Suprapubic skin (tissue), 4 donors: ENCODE measurements around the gene DUSP23. TPM values are rescaled to one million over a fixed set of nuclear protein-coding genes. Genes with fewer than 3 reads are reported as not detected.
A peak's percentile ranks its signal among the peaks of the same experiment; 100 is the strongest.

ENCODE experiments used
- DNase-seq, 2 donors: peaks; one replicate each; pipeline ENCODE4 v3.0.0-alpha.2; 2019; ENCODE audit warnings: low spot score in 2 of 2
- H3K27ac ChIP-seq: fragments of 200-600 bp; sonication (generic); one replicate; pipeline ENCODE4 v1.5.1; 2019
- H3K27me3 ChIP-seq: fragments of 200-600 bp; sonication (generic); one replicate; pipeline ENCODE4 v1.5.1; 2019
- H3K36me3 ChIP-seq: fragments of 200-600 bp; sonication (generic); one replicate; pipeline ENCODE4 v1.5.1; 2019
- H3K4me1 ChIP-seq: fragments of 200-600 bp; sonication (generic); one replicate; pipeline ENCODE4 v1.5.1; 2019
- H3K4me3 ChIP-seq: fragments of 200-600 bp; sonication (generic); one replicate; pipeline ENCODE4 v1.5.1; 2019; ENCODE audit warnings: mild to moderate bottlenecking
- H3K9me3 ChIP-seq: fragments of 200-600 bp; sonication (generic); one replicate; pipeline ENCODE4 v1.5.1; 2019
- CTCF ChIP-seq, 2 donors: fragments of 200-600 bp in 1 of 2; fragments of 450-650 bp in 1 of 2; sonication (generic) in 1 of 2; IDR thresholded peaks; one replicate each; pipeline ENCODE4 v1.5.1; 2016 to 2019; ENCODE audit warnings: antibody characterized with exemption in 2 of 2, mild to moderate bottlenecking in 1 of 2, moderate library complexity in 1 of 2
- EP300 ChIP-seq: sonication (generic); formaldehyde crosslinking; IDR thresholded peaks from one replicate; pipeline ENCODE4 v1.6.1; 2017; ENCODE audit warnings: antibody characterized with exemption
- POLR2A ChIP-seq, 2 donors: fragments of 450-650 bp; IDR thresholded peaks; one replicate each; pipeline ENCODE4 v1.6.1; 2017; ENCODE audit warnings: antibody characterized with exemption in 2 of 2, mild to moderate bottlenecking in 2 of 2, moderate library complexity in 2 of 2
- POLR2AphosphoS5 ChIP-seq, 3 donors: sonication (generic); formaldehyde crosslinking; IDR thresholded peaks; one replicate each; pipeline ENCODE4 v1.6.1; 2017; ENCODE audit warnings: antibody characterized with exemption in 3 of 3
- WGBS: methylation state at CpG from one replicate; pipeline ENCODE4 v1.1.5; 2018; 5-methylcytosine and 5-hydroxymethylcytosine counted together
- total RNA-seq, 4 donors: library from RNA; depleted of rRNA; stranded (reverse); fragments of >200 nt; gene quantifications; one replicate each; pipeline ENCODE4 v1.1.0, GENCODE V29; 2016

The DUSP23 gene
- total RNA-seq, 4 donors from 2014 or later: 39.6 to 89.6 (median 75.0) TPM

DNA sequence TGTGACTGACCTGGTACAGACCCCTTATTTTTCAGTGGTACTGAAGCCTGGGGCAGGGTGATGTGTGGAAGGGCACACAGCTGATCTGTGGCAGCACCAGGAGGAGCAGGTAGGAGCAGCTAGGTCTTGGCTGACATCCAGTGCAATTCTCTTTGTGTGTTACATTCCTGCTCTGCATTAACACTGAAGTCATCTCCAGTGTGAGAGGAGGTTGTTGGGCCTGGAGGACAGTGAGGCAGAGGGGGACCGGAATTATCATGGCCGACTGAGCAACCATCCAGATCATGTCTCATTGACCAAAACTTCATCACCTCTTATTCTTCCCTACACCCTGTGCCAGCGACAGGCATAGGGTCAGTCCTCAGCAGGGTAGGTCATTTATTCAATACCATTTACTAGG, 47.4 kb downstream of the DUSP23 start:
- Histone ChIP-seq H3K9me3 (no peaks in the 10 kb centered on the region), H3K27ac (no peak overlapping the region), H3K4me3 (no peak overlapping the region), H3K27me3 (peaks cover 5% of the 10 kb centered on the region), H3K36me3 (no peaks in the 10 kb centered on the region), H3K4me1 (peaks cover 16% of the 10 kb centered on the region)
- TF ChIP-seq EP300 (no peak), CTCF (IDR thresholded peaks at IDR 0.05) (no peak), POLR2AphosphoS5 (IDR thresholded peaks at IDR 0.05) (no peak), POLR2A (IDR thresholded peaks at IDR 0.05) (no peak)
- WGBS: 41% methylated on average over 3 of the region's 3 CpGs
- no peak for DNase-seq

- Histone ChIP-seq H3K4me1 (peaks cover 11% of the 10 kb centered on the region), H3K27me3 (peaks cover under 1% of the 10 kb centered on the region), H3K9me3 (no peaks in the 10 kb centered on the region), H3K4me3 (no peak overlapping the region), H3K36me3 (no peaks in the 10 kb centered on the region), H3K27ac (no peak overlapping the region)
- WGBS: 78% methylated on average over 11 of the region's 11 CpGs
- no peak for DNase-seq
- no peak for TF ChIP-seq CTCF (IDR thresholded peaks at IDR 0.05)
- no peak for TF ChIP-seq POLR2A (IDR thresholded peaks at IDR 0.05)
- no peak for TF ChIP-seq POLR2AphosphoS5 (IDR thresholded peaks at IDR 0.05)
- no peak for TF ChIP-seq EP300
These were observed 48.0 kb downstream of the DUSP23 start for GRCh38 chr1:159828581-159829272.

GRCh38 chr1:159829273-159829634, 48.5 kb downstream of the DUSP23 start:
- WGBS: 58% methylated on average over 3 of the region's 3 CpGs
- TF ChIP-seq CTCF (IDR thresholded peaks at IDR 0.05) (peak in 1 of 2 donors; percentile 47), EP300 (no peak), POLR2A (IDR thresholded peaks at IDR 0.05) (no peak), POLR2AphosphoS5 (IDR thresholded peaks at IDR 0.05) (no peak)
- no peaks in the 10 kb centered on the region for H3K27me3 ChIP-seq
- H3K27ac ChIP-seq: no peak overlapping the region
- H3K4me1 ChIP-seq: peaks cover 7% of the 10 kb centered on the region
- H3K36me3 ChIP-seq: no peaks in the 10 kb centered on the region
- H3K9me3 ChIP-seq: no peaks in the 10 kb centered on the region
- H3K4me3 ChIP-seq: no peak overlapping the region
- no peak for DNase-seq

- TF ChIP-seq EP300 (no peak), POLR2AphosphoS5 (IDR thresholded peaks at IDR 0.05) (no peak), POLR2A (IDR thresholded peaks at IDR 0.05) (no peak), CTCF (IDR thresholded peaks at IDR 0.05) (no peak)
- H3K27ac ChIP-seq: no peak overlapping the region
- DNase-seq: no peak
These were observed 49.2 kb downstream of the DUSP23 start for GRCh38 chr1:159829822-159830465.

DNA sequence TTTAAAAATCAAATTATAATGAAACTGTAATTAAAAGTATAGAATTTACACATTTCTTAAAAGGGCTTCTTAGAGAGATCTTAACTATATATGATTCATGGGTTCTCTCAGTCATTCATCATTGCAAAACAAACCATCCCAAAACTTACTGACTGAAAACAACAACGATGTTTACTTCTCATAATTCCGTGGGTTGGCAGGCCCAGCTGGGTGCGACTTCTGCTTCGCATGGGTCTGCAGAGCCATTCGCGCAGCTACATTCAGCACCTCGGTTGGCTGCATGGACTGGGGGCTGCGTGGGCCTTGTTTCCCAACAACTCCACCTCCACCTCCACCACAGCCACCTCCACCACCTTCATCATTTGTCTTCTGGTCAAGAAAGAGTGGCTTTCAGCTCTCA, 50.0 kb downstream of the DUSP23 start:
- TF ChIP-seq POLR2A (IDR thresholded peaks at IDR 0.05) (no peak), POLR2AphosphoS5 (IDR thresholded peaks at IDR 0.05) (no peak), EP300 (no peak), CTCF (IDR thresholded peaks at IDR 0.05) (no peak)
- H3K36me3 ChIP-seq: no peaks in the 10 kb centered on the region
- WGBS: 86% methylated on average over 8 of the region's 8 CpGs
- DNase-seq: no peak
- no peak overlapping the region for H3K4me3 ChIP-seq
- H3K27me3 ChIP-seq: no peaks in the 10 kb centered on the region
- H3K9me3 ChIP-seq: no peaks in the 10 kb centered on the region
- peaks cover 7% of the 10 kb centered on the region for H3K4me1 ChIP-seq
- H3K27ac ChIP-seq: no peak overlapping the region

More at GRCh38 chr1:159829822-159830465, 49.2 kb downstream of the DUSP23 start:
- H3K4me3 ChIP-seq: no peak overlapping the region
- H3K4me1 ChIP-seq: peaks cover 7% of the 10 kb centered on the region
- no peaks in the 10 kb centered on the region for H3K27me3 ChIP-seq
- no peaks in the 10 kb centered on the region for H3K36me3 ChIP-seq
- H3K9me3 ChIP-seq: no peaks in the 10 kb centered on the region
- WGBS: 84% methylated on average over 11 of the region's 18 CpGs
